A673 (cell line): Measurements from ENCODE around the gene SRGAP1. TPM values are rescaled to one million over a fixed set of nuclear protein-coding genes. Genes with fewer than 3 reads are reported as not detected.

ENCODE experiments used
- BruUV-seq: library from RNA; stranded (reverse); fragments of 400-500 nt; replicated peaks from 2 replicates; lab custom pipeline; 2021; lab: Mats Ljungman, UMichigan
- CTCF ChIA-PET: fragments of 300-600 bp; sonication (Branson Sonifier 250); formaldehyde crosslinking; loops from one replicate; lab custom pipeline; 2022; ENCODE audit warnings: antibody characterized with exemption; lab: Charles Lee
- POLR2A ChIA-PET: fragments of 300-600 bp; sonication (Branson Sonifier 250); formaldehyde crosslinking; loops from one replicate; lab custom pipeline; 2022; ENCODE audit warnings: antibody characterized with exemption; ENCODE audit not compliant: low non-redundant PET; lab: Charles Lee
- DNase-seq: peaks from one replicate; pipeline ENCODE4 v3.0.0-alpha.2; 2015; ENCODE audit warnings: low spot score
- H3K27ac ChIP-seq: fragments of 200-600 bp; sonication (generic); 2 replicates; pipeline ENCODE4 v1.5.1; 2016; ENCODE audit warnings: mixed run types, low read depth, mild to moderate bottlenecking, mixed read lengths, antibody characterized with exemption, low read length; ENCODE audit not compliant: poor library complexity, severe bottlenecking
- H3K27me3 ChIP-seq: fragments of 200-600 bp; sonication (generic); replicated peaks from 2 replicates; pipeline ENCODE4 v1.6.1; 2017; ENCODE audit warnings: mixed run types, low read depth, mild to moderate bottlenecking, mixed read lengths, antibody characterized with exemption, low read length; ENCODE audit not compliant: insufficient read depth, poor library complexity
- H3K36me3 ChIP-seq: fragments of 200-600 bp; sonication (generic); 2 replicates; pipeline ENCODE4 v1.6.1; 2016; ENCODE audit warnings: mixed run types, mild to moderate bottlenecking, mixed read lengths, antibody characterized with exemption, low read length; ENCODE audit not compliant: insufficient read depth, poor library complexity, severe bottlenecking
- H3K4me1 ChIP-seq: fragments of 200-600 bp; sonication (generic); 2 replicates; pipeline ENCODE4 v1.6.1; 2017; ENCODE audit warnings: mixed run types, mild to moderate bottlenecking, mixed read lengths, antibody characterized with exemption, low read length; ENCODE audit not compliant: insufficient read depth, poor library complexity, severe bottlenecking
- H3K4me3 ChIP-seq: fragments of 200-600 bp; sonication (generic); 2 replicates; pipeline ENCODE4 v1.5.1; 2016; ENCODE audit warnings: low read depth, mixed run types, mild to moderate bottlenecking, mixed read lengths, low read length; ENCODE audit not compliant: poor library complexity, severe bottlenecking
- H3K9me3 ChIP-seq: fragments of 200-600 bp; sonication (generic); 2 replicates; pipeline ENCODE4 v1.6.1; 2016; ENCODE audit warnings: mixed run types, low read depth, mild to moderate bottlenecking, mixed read lengths, antibody characterized with exemption, low read length; ENCODE audit not compliant: poor library complexity, severe bottlenecking
- CTCF ChIP-seq: fragments of 300-800, 200-600 bp; sonication (generic); conservative IDR thresholded peaks from 2 replicates; pipeline ENCODE4 v1.5.1; 2017; ENCODE audit warnings: low read depth, mild to moderate bottlenecking, antibody characterized with exemption, low read length, moderate library complexity, mixed read lengths
- EZH2 ChIP-seq: fragments of 200-600 bp; sonication (generic); IDR thresholded peaks from 2 replicates; pipeline ENCODE4 v1.6.1; 2017; ENCODE audit warnings: borderline replicate concordance, low read depth, mild to moderate bottlenecking, mixed read lengths, antibody characterized with exemption, low read length; ENCODE audit not compliant: poor library complexity, severe bottlenecking
- intact Hi-C: fragments of 100-400 bp; cut with micrococcal nuclease; formaldehyde crosslinking; loops from one replicate; pipeline ENCODE4 v1.10.0; 2022; ENCODE audit not compliant: unreplicated experiment
- total RNA-seq: library from RNA; stranded (reverse); gene quantifications from 2 replicates; pipeline ENCODE4 v1.2.3, GENCODE V29; 2021

Gene SRGAP1
- total RNA-seq, 1 experiment from 2014 or later: 9.7 TPM

- TF ChIP-seq EZH2 (no peak), CTCF (no peak)
- ChIA-PET POLR2A (no interaction called here), CTCF (no interaction called here)
- Histone ChIP-seq H3K27me3 (no peaks in the 10 kb centered on the region), H3K4me1 (peaks cover 36% of the 10 kb centered on the region), H3K9me3 (no peaks in the 10 kb centered on the region), H3K36me3 (no peaks in the 10 kb centered on the region), H3K27ac (no peak overlapping the region), H3K4me3 (no peak overlapping the region)
- intact Hi-C loops: no loop called here
- DNase-seq: no peak
- BruUV-seq: no TSS peak
Observed at GRCh38 chr12:63895841-63896240, 51.3 kb downstream of the SRGAP1 start.

GRCh38 chr12:63897931-63898330 is 53.4 kb downstream of the SRGAP1 start:
- H3K27me3 ChIP-seq: no peaks in the 10 kb centered on the region
- CTCF ChIA-PET: no interaction called here
- no peaks in the 10 kb centered on the region for H3K36me3 ChIP-seq
- peaks cover 48% of the 10 kb centered on the region for H3K4me1 ChIP-seq
- H3K27ac ChIP-seq: peak overlapping the region; percentile 83
- BruUV-seq: no TSS peak
- H3K4me3 ChIP-seq: no peak overlapping the region
- no peaks in the 10 kb centered on the region for H3K9me3 ChIP-seq
- intact Hi-C loops: no loop called here
- peak; percentile 84 for DNase-seq
- TF ChIP-seq EZH2 (no peak), CTCF (no peak)
- POLR2A ChIA-PET: no interaction called here

DNA sequence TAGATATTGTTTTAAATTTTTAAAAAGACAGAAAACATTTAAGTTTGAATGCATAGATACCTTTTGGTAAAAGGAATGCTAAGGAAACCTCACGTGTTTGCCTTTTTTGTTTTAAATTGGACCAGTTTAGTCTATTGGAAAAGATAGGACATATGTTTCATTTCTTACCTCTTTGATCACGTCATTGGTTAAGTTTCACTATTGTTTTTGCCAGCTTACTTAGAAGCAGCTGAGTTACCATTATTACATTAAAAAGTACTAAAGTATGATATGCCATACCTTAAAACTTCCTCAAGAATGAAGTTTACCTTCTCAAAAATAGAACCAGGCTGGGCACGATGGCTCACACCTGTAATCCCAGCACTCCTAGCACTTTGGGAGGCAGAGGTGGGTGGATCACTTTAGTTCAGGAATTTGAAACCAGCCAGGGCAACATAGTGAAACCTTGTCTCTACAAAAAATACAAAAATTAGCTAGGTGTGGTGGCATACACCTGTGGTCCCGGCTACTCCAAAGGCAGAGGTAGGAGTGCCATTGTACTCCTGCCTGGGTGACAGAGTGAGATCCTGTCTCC is 54.4 kb downstream of the SRGAP1 start:
- no TSS peak for BruUV-seq
- DNase-seq: no peak
- Histone ChIP-seq H3K4me1 (peaks cover 40% of the 10 kb centered on the region), H3K36me3 (no peaks in the 10 kb centered on the region), H3K27ac (no peak overlapping the region), H3K4me3 (no peak overlapping the region), H3K27me3 (no peaks in the 10 kb centered on the region), H3K9me3 (no peaks in the 10 kb centered on the region)
- POLR2A ChIA-PET: no interaction called here
- CTCF ChIA-PET: no interaction called here
- intact Hi-C loops: no loop called here
- TF ChIP-seq EZH2: no peak
- no peak for TF ChIP-seq CTCF
